GM12878 (cell line): ENCODE data around the gene HAUS6. TPM values are rescaled to one million over a fixed set of nuclear protein-coding genes. Genes with fewer than 3 reads are reported as not detected.
A peak's percentile ranks its signal among the peaks of the same experiment; 100 is the strongest.

ENCODE experiments used
- ATAC-seq: fragments of 200-7000 bp; cut with Tn5 transposase; 3 replicates; pipeline ENCODE4 v1.9.1; 2020; ENCODE audit warnings: mild to moderate bottlenecking, moderate library complexity
- BruUV-seq: library from RNA; stranded (reverse); fragments of 400-500 nt; replicated peaks from 2 replicates; lab custom pipeline; 2021; lab: Mats Ljungman, UMichigan
- CTCF ChIA-PET: fragments of 300-600 bp; sonication (Branson Sonifier 250); formaldehyde crosslinking; extraction: SDS; loops from one replicate; lab custom pipeline; 2021; ENCODE audit warnings: inconsistent platforms; lab: Yijun Ruan, JAX
- POLR2A ChIA-PET: fragments of 350-600 bp; formaldehyde crosslinking; extraction: SDS; loops from one replicate; lab custom pipeline; 2021; ENCODE audit warnings: inconsistent platforms; lab: Charles Lee
- RAD21 ChIA-PET: fragments of 300-600 bp; sonication (Branson Sonifier 250); formaldehyde crosslinking; loops from one replicate; lab custom pipeline; 2023; ENCODE audit warnings: antibody characterized with exemption; ENCODE audit not compliant: unreplicated experiment; lab: Charles Lee
- SMC1A ChIA-PET: fragments of 300-600 bp; sonication (Branson Sonifier 250); formaldehyde crosslinking; loops from one replicate; lab custom pipeline; 2023; ENCODE audit not compliant: unreplicated experiment, uncharacterized antibody; lab: Charles Lee
- DNase-seq: peaks from one replicate; pipeline ENCODE4 v3.0.0-alpha.2; 2011; ENCODE audit warnings: low read depth, low spot score
- FAIRE-seq: peaks from 3 replicates; lab custom pipeline; 2011; peaks lifted over from hg19 to GRCh38; lab: Jason Lieb, UNC
- H2AFZ ChIP-seq: 2 replicates; pipeline ENCODE4 v1.6.0; 2011; ENCODE audit warnings: low read depth, low read length, control low read depth; ENCODE audit not compliant: control insufficient read depth
- H3K27ac ChIP-seq: 2 replicates; pipeline ENCODE4 v1.5.1; 2011; ENCODE audit warnings: control low read depth; ENCODE audit not compliant: control insufficient read depth, insufficient read depth
- H3K27me3 ChIP-seq, 2 experiments: replicated peaks in 1 of 2; 2 replicates each; pipeline versions ENCODE4 v1.6.0 to v1.6.1; 2011; ENCODE audit warnings: low read length in 1 of 2; ENCODE audit not compliant: control insufficient read depth in 2 of 2, insufficient read depth in 2 of 2
- H3K36me3 ChIP-seq, 2 experiments: 2 replicates each; pipeline ENCODE4 v1.5.1; 2011; ENCODE audit warnings: low read length in 1 of 2; ENCODE audit not compliant: control insufficient read depth in 2 of 2, insufficient read depth in 2 of 2
- H3K4me1 ChIP-seq: 2 replicates; pipeline ENCODE4 v1.6.1; 2011; ENCODE audit warnings: mild to moderate bottlenecking, low read length, moderate library complexity, mixed read lengths; ENCODE audit not compliant: control insufficient read depth, insufficient read depth
- H3K4me2 ChIP-seq: 2 replicates; pipeline ENCODE4 v1.6.0; 2011; ENCODE audit warnings: control low read depth; ENCODE audit not compliant: control insufficient read depth, insufficient read depth
- H3K4me3 ChIP-seq: fragments of 200-600 bp; sonication (generic); 2 replicates; pipeline ENCODE4 v1.5.1; 2016
- H3K79me2 ChIP-seq: 2 replicates; pipeline ENCODE4 v1.6.0; 2011; ENCODE audit warnings: low read length; ENCODE audit not compliant: control insufficient read depth, insufficient read depth
- H3K9ac ChIP-seq: 2 replicates; pipeline ENCODE4 v1.8.0; 2011; ENCODE audit warnings: low read length, control low read depth, mixed read lengths; ENCODE audit not compliant: control insufficient read depth, insufficient read depth
- H3K9me3 ChIP-seq: replicated peaks from 3 replicates; pipeline ENCODE4 v1.5.1; 2011; ENCODE audit warnings: mild to moderate bottlenecking, low read length; ENCODE audit not compliant: control insufficient read depth, insufficient read depth
- H4K20me1 ChIP-seq: 2 replicates; pipeline ENCODE4 v1.6.0; 2011; ENCODE audit not compliant: control insufficient read depth, insufficient read depth
- CHD2 ChIP-seq: IDR thresholded peaks from 2 replicates; pipeline ENCODE4 v1.6.1; 2011; ENCODE audit warnings: low read depth, low read length, improper control_type of control experiment, borderline replicate concordance
- E2F4 ChIP-seq: IDR thresholded peaks from 2 replicates; pipeline ENCODE4 v1.6.1; 2012; ENCODE audit warnings: low read depth, low read length, improper control_type of control experiment
- MTA2 ChIP-seq: fragments of 450-650 bp; IDR thresholded peaks from 2 replicates; pipeline ENCODE4 v1.6.1; 2016; ENCODE audit warnings: low read depth, mild to moderate bottlenecking, moderate library complexity
- PAX8 ChIP-seq: fragments of 450-650 bp; IDR thresholded peaks from 2 replicates; pipeline ENCODE4 v1.6.1; 2017; ENCODE audit warnings: mild to moderate bottlenecking, moderate library complexity
- REST ChIP-seq: IDR thresholded peaks from 2 replicates; pipeline ENCODE4 v1.6.1; 2012; ENCODE audit warnings: mild to moderate bottlenecking, low read depth, low read length
- SIX5 ChIP-seq: IDR thresholded peaks from 2 replicates; pipeline ENCODE4 v1.6.1; 2011; ENCODE audit warnings: mild to moderate bottlenecking, low read depth, low read length, moderate library complexity; ENCODE audit not compliant: severe bottlenecking
- TAF1 ChIP-seq: IDR thresholded peaks from 2 replicates; pipeline ENCODE4 v1.6.1; 2011; ENCODE audit warnings: mild to moderate bottlenecking, low read depth, low read length, borderline replicate concordance
- TCF7 ChIP-seq: IDR thresholded peaks from 2 replicates; pipeline ENCODE4 v1.6.1; 2014; ENCODE audit warnings: antibody characterized with exemption, borderline replicate concordance
- in situ Hi-C: fragments of 300-500 bp; cut with MboI; formaldehyde crosslinking; loops from 9 replicates; pipeline ENCODE4 v1.14.3; 2018; ENCODE audit warnings: mixed read lengths
- intact Hi-C: fragments of 100-400 bp; cut with micrococcal nuclease; formaldehyde crosslinking; loops from one replicate; pipeline ENCODE4 v1.14.2; 2022; ENCODE audit not compliant: unreplicated experiment
- polyA plus RNA-seq, 11 experiments: library from polyadenylated mRNA; depleted of rRNA in 4 of 11; unstranded in 6 of 11; stranded (reverse) in 5 of 11; fragments of >200 nt; fragmentation: Nextera tagmentation in 4 of 11; fragmentation: Illumina TruSeq in 1 of 11; extraction: Ambion mirVana in 4 of 11; extraction: Trizol in 1 of 11; gene quantifications; 1 replicate in 1 of 11; 2 replicates in 10 of 11; pipeline versions ENCODE4 v1.2.1 to v1.2.3, GENCODE V29; 2011 to 2016; ENCODE audit warnings: inconsistent platforms in 2 of 11, missing spikeins in 2 of 11, low read depth in 1 of 11
- total RNA-seq, 4 experiments: library from RNA; depleted of rRNA in 3 of 4; stranded (reverse); fragments of >200 nt in 3 of 4; fragmentation: Illumina TruSeq in 1 of 4; extraction: Trizol in 1 of 4; gene quantifications; 2 replicates each; pipeline versions ENCODE4 v1.2.1 to v1.2.3, GENCODE V29; 2013 to 2021

HAUS6 gene
- total and polyA plus RNA-seq, 10 of the 15 experiments (the other 5 are each of a cell fraction or from before 2014, with no cell fraction given), result 7.1 to 26.8 (median 16.0) TPM

- no peak overlapping the region for H2AFZ ChIP-seq
These were observed 21.7 kb upstream of the HAUS6 start for GRCh38 chr9:19124430-19124793.

More at GRCh38 chr9:19124430-19124793, 21.7 kb upstream of the HAUS6 start:
- peak overlapping the region; percentile 37; the same call in 1 of the 2 replicates for H3K4me3 ChIP-seq
- no peak for ATAC-seq
- ChIA-PET CTCF (interaction anchor here (0.8 to 3.9 kb wide), 5 partner anchors 22 to 52 kb away, joined by 3 to 17 read pairs (median 4); no protein-coding TSS in a partner anchor), SMC1A (interaction anchor here (0.7 to 4.3 kb wide), 9 partner anchors 10 to 76 kb away, joined by 3 to 17 read pairs (median 4); partner anchors contain the start of gene RRAGA), RAD21 (interaction anchor here (0.6 to 1.5 kb wide), 4 partner anchors 28 to 191 kb away, joined by 3 to 7 read pairs (median 4); no protein-coding TSS in a partner anchor), POLR2A (interaction anchor here (0.7 to 1.6 kb wide), 4 partner anchors 9 to 37 kb away, joined by 4 to 7 read pairs (median 4); no protein-coding TSS in a partner anchor)
- peaks cover 13% of the 10 kb centered on the region for H3K4me1 ChIP-seq
- H3K36me3 ChIP-seq, result peaks cover 0 to 25% of the 10 kb centered on the region in 2 experiments; a peak in 2 of 4 replicates
- H3K4me2 ChIP-seq, result peak overlapping the region; percentile 69
- no peaks in the 10 kb centered on the region for H3K9me3 ChIP-seq
- peak overlapping the region; percentile 48; the same call in 1 of the 2 replicates for H3K9ac ChIP-seq
- no peaks in the 10 kb centered on the region for H3K27me3 ChIP-seq
- FAIRE-seq, result no peak
- intact Hi-C loops, result no loop called here
- H3K27ac ChIP-seq, result peak overlapping the region; percentile 53; the same call in 1 of the 2 replicates
- in situ Hi-C loops, result no loop called here
- H4K20me1 ChIP-seq, result no peaks in the 10 kb centered on the region
- no peak for DNase-seq
- H3K79me2 ChIP-seq, result peaks cover 17% of the 10 kb centered on the region
- no peak for TF ChIP-seq MTA2
- TF ChIP-seq E2F4, result no peak
- TF ChIP-seq CHD2, result no peak
- TF ChIP-seq PAX8, result no peak
- no peak for TF ChIP-seq TAF1
- TF ChIP-seq REST, result no peak
- no peak for TF ChIP-seq TCF7
- no peak for TF ChIP-seq SIX5
- TSS peak; percentile 25 for BruUV-seq
